Measurements from ENCODE around the gene MPST.
"Not testable (repeated sequence)": the region's sequence is repeated elsewhere in the genome, so short reads cannot be mapped to it uniquely, and the experiment has no call there.

Gene MPST

GRCh38 chr22:37060801-37061610 lies 41.5 kb downstream of the MPST start:
- DNase-seq (ENCODE audit: low spot score): no peak

GRCh38 chr22:37061611-37062375 lies 42.3 kb downstream of the MPST start:
- no peak for DNase-seq (ENCODE audit: low spot score)

- DNase-seq (ENCODE audit: low spot score): no peak
These were observed 42.8 kb downstream of the MPST start for GRCh38 chr22:37062376-37062675.

GRCh38 chr22:37062702-37063381 lies 43.3 kb downstream of the MPST start:
- no peak for DNase-seq (ENCODE audit: low spot score)

- DNase-seq (ENCODE audit: low spot score): no peak
These were observed 44.2 kb downstream of the MPST start for GRCh38 chr22:37063431-37064420.

- no peak for DNase-seq (ENCODE audit: low spot score)
These were observed 45.0 kb downstream of the MPST start for GRCh38 chr22:37064553-37064952.

GRCh38 chr22:37065180-37065579 lies 45.6 kb downstream of the MPST start:
- no peak for DNase-seq (ENCODE audit: low spot score)

- no peak for DNase-seq (ENCODE audit: low spot score)
These were observed 46.4 kb downstream of the MPST start for GRCh38 chr22:37065961-37066360.

- DNase-seq (ENCODE audit: low spot score): no peak
These were observed 47.9 kb downstream of the MPST start for GRCh38 chr22:37067428-37067827.

- DNase-seq (ENCODE audit: low spot score): no peak
These were observed 49.3 kb downstream of the MPST start for GRCh38 chr22:37068859-37069258.

- no peak for DNase-seq (ENCODE audit: low spot score)
These were observed 49.8 kb downstream of the MPST start for GRCh38 chr22:37069319-37069718.

- no peak for DNase-seq (ENCODE audit: low spot score)
These were observed 50.2 kb downstream of the MPST start for GRCh38 chr22:37069719-37070118.

- DNase-seq (ENCODE audit: low spot score): no peak
These were observed 50.8 kb downstream of the MPST start for GRCh38 chr22:37070334-37070733.

- no peak for DNase-seq (ENCODE audit: low spot score)
These were observed 51.2 kb downstream of the MPST start for GRCh38 chr22:37070744-37071143.

- DNase-seq (ENCODE audit: low spot score): not testable (repeated sequence)
These were observed 52.5 kb downstream of the MPST start for GRCh38 chr22:37071850-37072592.

- DNase-seq (ENCODE audit: low spot score): no peak
These were observed 53.1 kb downstream of the MPST start for GRCh38 chr22:37072673-37073072.

- DNase-seq (ENCODE audit: low spot score): no peak
These were observed 55.0 kb downstream of the MPST start for GRCh38 chr22:37074537-37074936.

GRCh38 chr22:37075046-37075445 lies 55.5 kb downstream of the MPST start:
- no peak for DNase-seq (ENCODE audit: low spot score)

- no peak for DNase-seq (ENCODE audit: low spot score)
These were observed 56.4 kb downstream of the MPST start for GRCh38 chr22:37075822-37076433.

GRCh38 chr22:37077802-37078448 lies 58.4 kb downstream of the MPST start:
- peak; percentile 80 for DNase-seq (ENCODE audit: low spot score)

Data from AG08395 (cell line).